ENCODE measurements around the gene GALNT6. TPM values are rescaled to one million over a fixed set of nuclear protein-coding genes. Genes with fewer than 3 reads are reported as not detected.

Gene GALNT6
- total RNA-seq, 1 donor from 2014 or later: 24.0 TPM

DNA sequence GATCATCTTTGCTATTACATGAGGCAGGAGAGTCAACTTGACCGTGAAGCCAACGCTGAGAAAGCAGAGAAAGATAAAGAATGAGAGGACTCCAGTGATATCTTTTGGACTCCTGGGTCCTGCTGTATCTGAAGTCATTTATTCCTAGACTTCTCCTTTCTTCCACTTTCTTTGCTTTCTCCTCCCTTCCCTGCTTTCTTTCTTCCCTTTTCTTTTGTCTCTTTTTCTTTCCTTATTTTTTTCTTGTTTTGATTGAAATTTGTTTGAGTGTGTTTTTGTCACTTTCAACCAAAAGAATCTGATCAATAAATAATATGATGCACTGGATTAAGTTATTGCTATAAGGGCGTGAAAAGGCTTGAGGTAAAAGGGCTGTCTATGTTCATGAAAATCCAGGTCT lies 13.4 kb upstream of the GALNT6 start:
- H3K9me3 ChIP-seq: no peaks in the 10 kb centered on the region
- TF ChIP-seq, protein P1, sequence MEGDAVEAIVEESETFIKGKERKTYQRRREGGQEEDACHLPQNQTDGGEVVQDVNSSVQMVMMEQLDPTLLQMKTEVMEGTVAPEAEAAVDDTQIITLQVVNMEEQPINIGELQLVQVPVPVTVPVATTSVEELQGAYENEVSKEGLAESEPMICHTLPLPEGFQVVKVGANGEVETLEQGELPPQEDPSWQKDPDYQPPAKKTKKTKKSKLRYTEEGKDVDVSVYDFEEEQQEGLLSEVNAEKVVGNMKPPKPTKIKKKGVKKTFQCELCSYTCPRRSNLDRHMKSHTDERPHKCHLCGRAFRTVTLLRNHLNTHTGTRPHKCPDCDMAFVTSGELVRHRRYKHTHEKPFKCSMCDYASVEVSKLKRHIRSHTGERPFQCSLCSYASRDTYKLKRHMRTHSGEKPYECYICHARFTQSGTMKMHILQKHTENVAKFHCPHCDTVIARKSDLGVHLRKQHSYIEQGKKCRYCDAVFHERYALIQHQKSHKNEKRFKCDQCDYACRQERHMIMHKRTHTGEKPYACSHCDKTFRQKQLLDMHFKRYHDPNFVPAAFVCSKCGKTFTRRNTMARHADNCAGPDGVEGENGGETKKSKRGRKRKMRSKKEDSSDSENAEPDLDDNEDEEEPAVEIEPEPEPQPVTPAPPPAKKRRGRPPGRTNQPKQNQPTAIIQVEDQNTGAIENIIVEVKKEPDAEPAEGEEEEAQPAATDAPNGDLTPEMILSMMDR (IDR thresholded peaks at IDR 0.05): no peak
- intact Hi-C loops (cut with DNase I): no loop called here
- no peak overlapping the region for H3K4me3 ChIP-seq
- no peaks in the 10 kb centered on the region for H3K27me3 ChIP-seq (ENCODE audit: low read depth)
- no peak for ATAC-seq
- no peak for DNase-seq
- no peak overlapping the region for H3K27ac ChIP-seq
- no peaks in the 10 kb centered on the region for H3K4me1 ChIP-seq
- no peaks in the 10 kb centered on the region for H3K36me3 ChIP-seq

DNA sequence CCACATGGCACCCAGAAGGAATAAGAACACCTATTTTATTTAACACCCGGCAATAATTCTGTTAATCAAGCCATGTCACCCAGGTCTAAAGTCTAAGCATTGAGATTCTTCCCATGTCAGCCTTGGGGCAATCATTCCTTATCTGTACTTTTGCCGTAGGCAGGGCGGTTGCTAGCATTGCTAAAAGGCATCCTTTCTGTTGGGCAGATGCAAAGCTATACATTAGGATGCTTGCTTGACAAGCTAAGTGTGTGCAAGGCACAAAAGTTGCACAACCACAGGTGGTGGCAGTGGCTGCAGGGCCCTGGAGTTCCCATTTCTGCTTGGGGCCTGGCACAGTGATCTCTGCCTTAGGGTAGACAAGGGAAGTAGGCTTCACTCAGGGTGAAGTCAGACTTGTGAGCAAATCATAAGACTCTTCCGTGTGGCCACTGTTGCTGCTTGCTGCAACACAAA lies 12.5 kb upstream of the GALNT6 start:
- H3K4me1 ChIP-seq: no peaks in the 10 kb centered on the region
- no peaks in the 10 kb centered on the region for H3K36me3 ChIP-seq
- H3K27me3 ChIP-seq (ENCODE audit: low read depth): no peaks in the 10 kb centered on the region
- peak; percentile 80 to 86 for ATAC-seq
- intact Hi-C loops (cut with DNase I): no loop called here
- DNase-seq: peak; percentile 77
- TF ChIP-seq, protein P1 (IDR thresholded peaks at IDR 0.05): no peak
- no peaks in the 10 kb centered on the region for H3K9me3 ChIP-seq
- H3K4me3 ChIP-seq: no peak overlapping the region
- no peak overlapping the region for H3K27ac ChIP-seq

DNA sequence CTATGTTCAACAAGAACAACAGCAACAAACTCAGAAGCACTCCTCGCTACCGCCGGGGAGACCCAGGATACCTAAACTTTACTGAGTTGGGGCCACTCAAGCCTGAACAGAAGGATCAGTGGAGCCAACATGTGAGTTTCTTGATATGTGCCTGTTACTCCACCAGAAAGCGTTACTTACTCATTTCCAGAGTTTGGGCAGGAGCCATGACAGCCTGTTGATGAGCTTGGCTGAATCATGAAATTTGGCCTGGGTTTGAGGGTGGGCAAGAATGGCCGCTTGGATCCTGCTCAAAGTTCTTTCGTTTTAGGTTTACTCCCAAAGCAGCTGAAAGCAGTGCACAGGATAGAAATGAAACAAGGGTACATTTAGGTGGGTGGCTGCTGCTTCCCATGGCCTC lies 12.0 kb upstream of the GALNT6 start:
- H3K9me3 ChIP-seq: no peaks in the 10 kb centered on the region
- TF ChIP-seq, protein P1 (IDR thresholded peaks at IDR 0.05): no peak
- no peak overlapping the region for H3K27ac ChIP-seq
- H3K4me1 ChIP-seq: no peaks in the 10 kb centered on the region
- intact Hi-C loops (cut with DNase I): no loop called here
- H3K36me3 ChIP-seq: no peaks in the 10 kb centered on the region
- H3K27me3 ChIP-seq (ENCODE audit: low read depth): no peaks in the 10 kb centered on the region
- DNase-seq (no peak), ATAC-seq (no peak)
- H3K4me3 ChIP-seq: no peak overlapping the region

DNA sequence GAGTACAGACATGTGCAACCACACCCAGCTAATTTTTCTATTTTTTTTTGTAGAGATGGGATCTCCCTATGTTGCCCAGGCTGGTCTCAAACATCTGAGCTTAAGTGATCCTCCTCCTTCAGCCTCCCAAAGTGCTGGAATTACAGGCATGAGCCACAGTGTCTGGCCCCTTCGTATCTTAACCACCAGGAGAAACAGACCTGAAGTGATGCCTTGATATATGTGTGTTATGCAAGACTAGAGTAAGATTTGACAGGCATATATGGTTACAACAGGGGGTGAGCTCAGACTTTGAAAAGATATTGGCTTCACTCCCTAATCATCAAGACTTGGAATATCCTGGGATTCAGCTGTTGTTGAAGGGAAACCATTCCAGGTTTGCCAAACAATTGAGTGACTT lies 10.7 kb upstream of the GALNT6 start:
- Histone ChIP-seq H3K4me3 (no peak overlapping the region), H3K4me1 (no peaks in the 10 kb centered on the region), H3K27me3 (ENCODE audit: low read depth) (no peaks in the 10 kb centered on the region), H3K27ac (no peak overlapping the region), H3K36me3 (no peaks in the 10 kb centered on the region), H3K9me3 (no peaks in the 10 kb centered on the region)
- no peak for DNase-seq
- TF ChIP-seq, protein P1 (IDR thresholded peaks at IDR 0.05): no peak
- intact Hi-C loops (cut with DNase I): no loop called here
- ATAC-seq: no peak

DNA sequence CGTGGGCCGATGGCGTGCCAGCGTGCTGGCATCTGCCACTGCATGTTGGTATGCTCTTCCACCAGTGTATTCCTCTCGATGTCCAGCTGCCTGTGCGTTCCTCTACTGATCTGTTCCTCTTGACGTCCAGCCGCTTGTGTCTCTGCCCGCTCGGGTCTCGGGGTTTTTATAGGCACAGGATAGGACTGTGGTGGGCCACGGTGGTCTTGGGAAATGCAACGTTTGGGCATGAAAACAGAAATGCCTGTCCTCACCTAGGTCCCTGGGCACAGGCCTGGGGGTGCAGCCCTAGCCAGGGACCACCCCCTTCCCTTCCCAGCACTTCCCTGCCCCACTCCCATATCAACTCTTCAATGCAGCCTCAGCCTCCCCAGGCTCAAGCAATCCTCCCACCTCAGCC lies 10.3 kb upstream of the GALNT6 start:
- intact Hi-C loops (cut with DNase I): no loop called here
- no peak overlapping the region for H3K27ac ChIP-seq
- H3K9me3 ChIP-seq: no peaks in the 10 kb centered on the region
- no peaks in the 10 kb centered on the region for H3K27me3 ChIP-seq (ENCODE audit: low read depth)
- H3K36me3 ChIP-seq: no peaks in the 10 kb centered on the region
- ATAC-seq (no peak), DNase-seq (no peak)
- H3K4me1 ChIP-seq: no peaks in the 10 kb centered on the region
- H3K4me3 ChIP-seq: no peak overlapping the region
- TF ChIP-seq, protein P1 (IDR thresholded peaks at IDR 0.05): no peak

DNA sequence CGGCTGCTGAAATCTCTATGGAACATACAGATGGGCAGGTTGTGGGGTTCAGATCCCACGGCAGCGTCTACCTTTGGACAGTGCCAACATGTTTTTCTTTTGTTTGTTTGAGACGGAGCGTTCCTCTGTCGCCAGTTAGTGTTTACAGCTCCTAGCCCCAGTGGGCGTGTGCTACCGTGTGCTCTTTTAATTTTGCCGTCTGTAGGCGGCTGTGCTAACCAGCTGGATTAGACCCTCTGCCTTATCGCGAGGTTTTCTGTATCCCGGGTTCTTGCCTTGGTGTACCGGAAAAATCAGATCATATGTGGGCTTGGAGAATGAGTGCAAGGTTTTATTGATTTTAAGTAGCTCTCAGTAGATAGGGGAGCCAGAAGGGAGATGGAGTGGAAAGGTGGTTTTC lies 9.8 kb upstream of the GALNT6 start:
- no peak for DNase-seq
- no peak overlapping the region for H3K4me3 ChIP-seq
- TF ChIP-seq, protein P1 (IDR thresholded peaks at IDR 0.05): no peak
- no peak overlapping the region for H3K27ac ChIP-seq
- intact Hi-C loops (cut with DNase I): no loop called here
- no peak for ATAC-seq
- no peaks in the 10 kb centered on the region for H3K36me3 ChIP-seq
- H3K4me1 ChIP-seq: no peaks in the 10 kb centered on the region
- H3K27me3 ChIP-seq (ENCODE audit: low read depth): no peaks in the 10 kb centered on the region
- H3K9me3 ChIP-seq: no peaks in the 10 kb centered on the region
